Gastroesophageal sphincter (tissue), 2 donors: ENCODE data around the gene NYAP1.
"Not testable (repeated sequence)": the region's sequence is repeated elsewhere in the genome, so short reads cannot be mapped to it uniquely, and the experiment has no call there.

Source experiments
- POLR2A ChIP-seq, 2 donors: fragments of 450-650 bp; IDR thresholded peaks; one replicate each; pipeline ENCODE4 v1.6.1; 2017; ENCODE audit warnings: antibody characterized with exemption in 2 of 2, mild to moderate bottlenecking in 2 of 2, moderate library complexity in 1 of 2
- POLR2AphosphoS5 ChIP-seq: sonication (generic); formaldehyde crosslinking; IDR thresholded peaks from one replicate; pipeline ENCODE4 v1.6.1; 2017; ENCODE audit warnings: antibody characterized with exemption

GRCh38 chr7:100536695-100537094, 53.0 kb downstream of the NYAP1 start:
- TF ChIP-seq POLR2A (IDR thresholded peaks at IDR 0.05); POLR2AphosphoS5: not testable (repeated sequence)
